Measurements from ENCODE around the gene OTULIN.

Gene OTULIN

GRCh38 chr5:14664270-14665100 is at the start of gene OTULIN:
OTULIN (plus strand) TSS chr5:14664718; CDS start chr5:14664826, 108 bp downstream.
- Histone ChIP-seq H3K9me3 (ENCODE audit: control insufficient read depth, insufficient read depth, low read depth, low read length) (no peaks in the 10 kb centered on the region), H3K27ac (ENCODE audit: extremely low read depth, low read depth, low read length) (peak within 1 kb of the TSS; percentile 77), H3K4me3 (ENCODE audit: low read depth, low read length) (peak within 1 kb of the TSS; percentile 85), H3K36me3 (ENCODE audit: control insufficient read depth in 2 of 2, insufficient read depth in 1 of 2, low read length in 2 of 2) (peaks cover 0 to 5% of the 10 kb centered on the region in 2 experiments; a peak in 1 of 3 replicates), H3K4me1 (ENCODE audit: control insufficient read depth, insufficient read depth, low read length) (peaks cover 7% of the 10 kb centered on the region; the same call in 1 of the 2 replicates)
- POLR2A ChIA-PET: interaction anchor here (0.6 kb wide), 2 partner anchors 349 to 428 kb away, joined by 6 read pairs; no protein-coding TSS in a partner anchor
- CTCF ChIA-PET: interaction anchor here (0.6 kb wide), 1 partner anchor 37 kb away, joined by 3 read pairs; no protein-coding TSS in a partner anchor
- no peak for TF ChIP-seq ZNF530 (tag by site-specific recombination; IDR thresholded peaks at IDR 0.05; ENCODE audit: low read depth)
- no peak for TF ChIP-seq ZNF202 (tag by site-specific recombination; IDR thresholded peaks at IDR 0.05; ENCODE audit: borderline replicate concordance)
- no peak for TF ChIP-seq ZNF350 (tag by site-specific recombination; IDR thresholded peaks at IDR 0.05)
- TF ChIP-seq ZNF354C (tag by site-specific recombination; IDR thresholded peaks at IDR 0.05; ENCODE audit: borderline replicate concordance, low read depth): no peak
- no peak for TF ChIP-seq ZNF521 (tag by site-specific recombination; IDR thresholded peaks at IDR 0.05)
- TF ChIP-seq, protein P1, sequence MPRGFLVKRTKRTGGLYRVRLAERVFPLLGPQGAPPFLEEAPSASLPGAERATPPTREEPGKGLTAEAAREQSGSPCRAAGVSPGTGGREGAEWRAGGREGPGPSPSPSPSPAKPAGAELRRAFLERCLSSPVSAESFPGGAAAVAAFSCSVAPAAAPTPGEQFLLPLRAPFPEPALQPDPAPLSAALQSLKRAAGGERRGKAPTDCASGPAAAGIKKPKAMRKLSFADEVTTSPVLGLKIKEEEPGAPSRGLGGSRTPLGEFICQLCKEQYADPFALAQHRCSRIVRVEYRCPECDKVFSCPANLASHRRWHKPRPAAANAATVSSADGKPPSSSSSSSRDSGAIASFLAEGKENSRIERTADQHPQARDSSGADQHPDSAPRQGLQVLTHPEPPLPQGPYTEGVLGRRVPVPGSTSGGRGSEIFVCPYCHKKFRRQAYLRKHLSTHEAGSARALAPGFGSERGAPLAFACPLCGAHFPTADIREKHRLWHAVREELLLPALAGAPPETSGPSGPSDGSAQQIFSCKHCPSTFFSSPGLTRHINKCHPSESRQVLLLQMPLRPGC (tag by site-specific recombination; IDR thresholded peaks at IDR 0.05): peak; percentile 83; the same call in 1 of the 2 replicates
- TF ChIP-seq SP7 (tag by site-specific recombination; IDR thresholded peaks at IDR 0.05): peak; percentile 92
- peak; percentile 59 for TF ChIP-seq ZFHX2 (tag by site-specific recombination; conservative IDR thresholded peaks at IDR 0.05)
- no peak for TF ChIP-seq ZNF510 (tag by site-specific recombination; IDR thresholded peaks at IDR 0.05; ENCODE audit: insufficient replicate concordance)
- TF ChIP-seq, protein P2, sequence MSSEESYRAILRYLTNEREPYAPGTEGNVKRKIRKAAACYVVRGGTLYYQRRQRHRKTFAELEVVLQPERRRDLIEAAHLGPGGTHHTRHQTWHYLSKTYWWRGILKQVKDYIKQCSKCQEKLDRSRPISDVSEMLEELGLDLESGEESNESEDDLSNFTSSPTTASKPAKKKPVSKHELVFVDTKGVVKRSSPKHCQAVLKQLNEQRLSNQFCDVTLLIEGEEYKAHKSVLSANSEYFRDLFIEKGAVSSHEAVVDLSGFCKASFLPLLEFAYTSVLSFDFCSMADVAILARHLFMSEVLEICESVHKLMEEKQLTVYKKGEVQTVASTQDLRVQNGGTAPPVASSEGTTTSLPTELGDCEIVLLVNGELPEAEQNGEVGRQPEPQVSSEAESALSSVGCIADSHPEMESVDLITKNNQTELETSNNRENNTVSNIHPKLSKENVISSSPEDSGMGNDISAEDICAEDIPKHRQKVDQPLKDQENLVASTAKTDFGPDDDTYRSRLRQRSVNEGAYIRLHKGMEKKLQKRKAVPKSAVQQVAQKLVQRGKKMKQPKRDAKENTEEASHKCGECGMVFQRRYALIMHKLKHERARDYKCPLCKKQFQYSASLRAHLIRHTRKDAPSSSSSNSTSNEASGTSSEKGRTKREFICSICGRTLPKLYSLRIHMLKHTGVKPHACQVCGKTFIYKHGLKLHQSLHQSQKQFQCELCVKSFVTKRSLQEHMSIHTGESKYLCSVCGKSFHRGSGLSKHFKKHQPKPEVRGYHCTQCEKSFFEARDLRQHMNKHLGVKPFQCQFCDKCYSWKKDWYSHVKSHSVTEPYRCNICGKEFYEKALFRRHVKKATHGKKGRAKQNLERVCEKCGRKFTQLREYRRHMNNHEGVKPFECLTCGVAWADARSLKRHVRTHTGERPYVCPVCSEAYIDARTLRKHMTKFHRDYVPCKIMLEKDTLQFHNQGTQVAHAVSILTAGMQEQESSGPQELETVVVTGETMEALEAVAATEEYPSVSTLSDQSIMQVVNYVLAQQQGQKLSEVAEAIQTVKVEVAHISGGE (tag by site-specific recombination; conservative IDR thresholded peaks at IDR 0.05; ENCODE audit: low read depth): peak; percentile 84
- no peak for TF ChIP-seq BCL6B (tag by site-specific recombination; IDR thresholded peaks at IDR 0.05)
- peak; percentile 93 for TF ChIP-seq ZXDB (tag by site-specific recombination; IDR thresholded peaks at IDR 0.05)
- TF ChIP-seq ZNF19 (tag by site-specific recombination; IDR thresholded peaks at IDR 0.05; ENCODE audit: low read depth): no peak
- no peak for TF ChIP-seq ZNF585B (tag by site-specific recombination; IDR thresholded peaks at IDR 0.05)
- TF ChIP-seq ZNF169 (tag by site-specific recombination; IDR thresholded peaks at IDR 0.05): no peak
- TF ChIP-seq ZSCAN30 (tag by site-specific recombination; IDR thresholded peaks at IDR 0.05): peak; percentile 89
- no peak for TF ChIP-seq ZNF791 (tag by site-specific recombination; IDR thresholded peaks at IDR 0.05)
- TF ChIP-seq ZNF140 (tag by site-specific recombination; IDR thresholded peaks at IDR 0.05): no peak
- TF ChIP-seq ZNF18 (tag by site-specific recombination; IDR thresholded peaks at IDR 0.05): peak; percentile 90
- no peak for TF ChIP-seq ZNF555 (tag by site-specific recombination; conservative IDR thresholded peaks at IDR 0.05)
- no peak; the same call in 1 of the 2 replicates for TF ChIP-seq YY1 (tag by site-specific recombination; IDR thresholded peaks at IDR 0.05)
- peak; percentile 30; the same call in 1 of the 2 replicates for TF ChIP-seq ZNF146 (tag by site-specific recombination; IDR thresholded peaks at IDR 0.05)
- peak; percentile 55 for TF ChIP-seq SETDB1 (IDR thresholded peaks at IDR 0.05; ENCODE audit: insufficient read length, low read length)
- TF ChIP-seq ZNF658 (tag by site-specific recombination; IDR thresholded peaks at IDR 0.05): no peak
- TF ChIP-seq ZNF211 (tag by site-specific recombination; IDR thresholded peaks at IDR 0.05; ENCODE audit: low read depth): no peak
- no peak for TF ChIP-seq ZNF248 (tag by site-specific recombination; IDR thresholded peaks at IDR 0.05)
- TF ChIP-seq, protein P3, sequence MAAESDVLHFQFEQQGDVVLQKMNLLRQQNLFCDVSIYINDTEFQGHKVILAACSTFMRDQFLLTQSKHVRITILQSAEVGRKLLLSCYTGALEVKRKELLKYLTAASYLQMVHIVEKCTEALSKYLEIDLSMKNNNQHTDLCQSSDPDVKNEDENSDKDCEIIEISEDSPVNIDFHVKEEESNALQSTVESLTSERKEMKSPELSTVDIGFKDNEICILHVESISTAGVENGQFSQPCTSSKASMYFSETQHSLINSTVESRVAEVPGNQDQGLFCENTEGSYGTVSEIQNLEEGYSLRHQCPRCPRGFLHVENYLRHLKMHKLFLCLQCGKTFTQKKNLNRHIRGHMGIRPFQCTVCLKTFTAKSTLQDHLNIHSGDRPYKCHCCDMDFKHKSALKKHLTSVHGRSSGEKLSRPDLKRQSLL (tag by site-specific recombination; IDR thresholded peaks at IDR 0.05): peak; percentile 94
- TF ChIP-seq KLF16 (tag by site-specific recombination; IDR thresholded peaks at IDR 0.05): no peak
- TF ChIP-seq ZNF837 (tag by site-specific recombination; IDR thresholded peaks at IDR 0.05): no peak
